Neural progenitor cell (in vitro differentiated cells): ENCODE results near the gene SLC5A2. TPM values are rescaled to one million over a fixed set of nuclear protein-coding genes. Genes with fewer than 3 reads are reported as not detected.
"Not testable (repeated sequence)": the region's sequence is repeated elsewhere in the genome, so short reads cannot be mapped to it uniquely, and the experiment has no call there.

Source experiments
- DNase-seq: peaks from one replicate; pipeline ENCODE4 v3.0.0-alpha.2; 2016; ENCODE audit warnings: low spot score
- H2AFZ ChIP-seq: fragments of 200-600 bp; sonication (generic); replicated peaks from 2 replicates; pipeline ENCODE4 v1.6.1; 2016; ENCODE audit warnings: antibody characterized with exemption
- H3F3A ChIP-seq: fragments of 200-600 bp; sonication (generic); 2 replicates; pipeline ENCODE4 v1.6.1; 2016; ENCODE audit warnings: antibody characterized with exemption, low read depth
- H3K27ac ChIP-seq: fragments of 200-600 bp; sonication (generic); 2 replicates; pipeline ENCODE4 v1.5.1; 2016; ENCODE audit warnings: mild to moderate bottlenecking
- H3K27me3 ChIP-seq: fragments of 200-600 bp; sonication (generic); 2 replicates; pipeline ENCODE4 v1.6.1; 2016; ENCODE audit warnings: mild to moderate bottlenecking, moderate library complexity
- H3K36me3 ChIP-seq: fragments of 200-600 bp; sonication (generic); 2 replicates; pipeline ENCODE4 v1.5.1; 2016
- H3K4me1 ChIP-seq: fragments of 200-600 bp; sonication (generic); 2 replicates; pipeline ENCODE4 v1.6.1; 2016; ENCODE audit warnings: mixed run types
- H3K4me2 ChIP-seq: fragments of 200-600 bp; sonication (generic); 2 replicates; pipeline ENCODE4 v1.6.1; 2016
- H3K4me3 ChIP-seq: fragments of 200-600 bp; sonication (generic); 2 replicates; pipeline ENCODE4 v1.5.1; 2016
- H3K79me2 ChIP-seq: fragments of 200-600 bp; sonication (generic); 2 replicates; pipeline ENCODE4 v1.6.1; 2016; ENCODE audit warnings: low read depth
- H3K9ac ChIP-seq: fragments of 200-600 bp; sonication (generic); 2 replicates; pipeline ENCODE4 v1.6.1; 2016
- H3K9me3 ChIP-seq: fragments of 200-600 bp; sonication (generic); 2 replicates; pipeline ENCODE4 v1.5.1; 2016; ENCODE audit warnings: low read depth
- H4K20me1 ChIP-seq: fragments of 200-600 bp; sonication (generic); 2 replicates; pipeline ENCODE4 v1.6.1; 2016; ENCODE audit warnings: low read depth
- H3K27ac Mint-ChIP-seq: 3 replicates; pipeline ENCODE4 v1.8.0; 2021; ENCODE audit warnings: mixed read lengths
- H3K27me3 Mint-ChIP-seq: 2 replicates; pipeline ENCODE4 v1.8.0; 2022; ENCODE audit warnings: low read depth, mild to moderate bottlenecking, inconsistent platforms, moderate library complexity, mixed read lengths; ENCODE audit not compliant: insufficient read depth
- H3K36me3 Mint-ChIP-seq: 3 replicates; pipeline ENCODE4 v1.8.0; 2021; ENCODE audit warnings: mixed read lengths
- H3K4me1 Mint-ChIP-seq: 3 replicates; pipeline ENCODE4 v1.8.0; 2021; ENCODE audit warnings: mixed read lengths
- H3K4me3 Mint-ChIP-seq: 3 replicates; pipeline ENCODE4 v1.8.0; 2021; ENCODE audit warnings: mild to moderate bottlenecking, moderate library complexity, mixed read lengths
- H3K9me3 Mint-ChIP-seq: 3 replicates; pipeline ENCODE4 v1.8.0; 2020; ENCODE audit warnings: mixed read lengths
- EZH2 ChIP-seq: fragments of 200-600 bp; sonication (generic); IDR thresholded peaks from 2 replicates; pipeline ENCODE4 v1.6.1; 2017; ENCODE audit warnings: antibody characterized with exemption, mild to moderate bottlenecking, moderate library complexity
- EZH2phosphoT487 ChIP-seq: fragments of 200-600 bp; sonication (generic); IDR thresholded peaks from 2 replicates; pipeline ENCODE4 v1.6.1; 2017; ENCODE audit warnings: antibody characterized with exemption
- total RNA-seq: library from RNA; depleted of rRNA; stranded (reverse); fragments of >200 nt; gene quantifications from 2 replicates; pipeline ENCODE4 v1.2.3, GENCODE V29; 2015; ENCODE audit warnings: low replicate concordance
- TF ChIP-seq, protein P1 (sequence below): fragments of 200-600 bp; sonication (generic); IDR thresholded peaks from 2 replicates; pipeline ENCODE4 v1.5.1; 2017; ENCODE audit warnings: antibody characterized with exemption, mild to moderate bottlenecking

Gene SLC5A2
- total RNA-seq, 1 donor from 2014 or later, result not detected

DNA sequence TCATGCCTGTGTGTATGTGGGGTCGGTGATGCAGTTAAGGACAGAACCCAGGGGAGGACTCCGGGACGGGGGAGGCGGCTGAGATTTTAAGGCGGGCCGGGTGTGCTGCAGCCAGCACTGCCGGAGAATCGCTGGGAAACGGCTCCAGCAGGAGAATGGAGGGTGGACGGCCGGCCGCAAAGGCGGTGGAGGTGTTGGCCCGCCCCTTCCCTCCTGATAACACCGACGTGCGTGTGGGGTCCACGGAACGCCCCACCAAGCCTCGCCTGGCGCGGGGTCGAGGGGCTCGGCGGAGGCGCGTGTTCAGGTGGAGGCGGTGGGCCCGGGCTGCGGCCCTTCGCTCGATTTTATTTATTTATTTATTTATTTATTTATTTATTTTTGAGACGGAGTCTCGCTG is 41.0 kb upstream of the SLC5A2 start:
- DNase-seq, result no peak
- Histone ChIP-seq H3K4me1 (no peaks in the 10 kb centered on the region), H3K9ac (no peak overlapping the region), H3K4me2 (peak overlapping the region; percentile 73), H3K27ac (no peak overlapping the region), H3F3A (peaks cover 6% of the 10 kb centered on the region), H2AFZ (no peak overlapping the region), H3K27me3 (no peaks in the 10 kb centered on the region), H3K79me2 (no peaks in the 10 kb centered on the region), H4K20me1 (no peaks in the 10 kb centered on the region), H3K36me3 (no peaks in the 10 kb centered on the region), H3K4me3 (peak overlapping the region; percentile 63), H3K9me3 (no peaks in the 10 kb centered on the region)
- H3K36me3 Mint-ChIP-seq, result no peaks in the 10 kb centered on the region
- peak overlapping the region; percentile 83 for H3K4me3 Mint-ChIP-seq
- H3K4me1 Mint-ChIP-seq, result peaks cover 3% of the 10 kb centered on the region
- no peak for TF ChIP-seq EZH2phosphoT487
- TF ChIP-seq EZH2, result no peak
- no peaks in the 10 kb centered on the region for H3K9me3 Mint-ChIP-seq
- H3K27me3 Mint-ChIP-seq, result peaks cover 7% of the 10 kb centered on the region
- peak overlapping the region; percentile 91 for H3K27ac Mint-ChIP-seq

DNA sequence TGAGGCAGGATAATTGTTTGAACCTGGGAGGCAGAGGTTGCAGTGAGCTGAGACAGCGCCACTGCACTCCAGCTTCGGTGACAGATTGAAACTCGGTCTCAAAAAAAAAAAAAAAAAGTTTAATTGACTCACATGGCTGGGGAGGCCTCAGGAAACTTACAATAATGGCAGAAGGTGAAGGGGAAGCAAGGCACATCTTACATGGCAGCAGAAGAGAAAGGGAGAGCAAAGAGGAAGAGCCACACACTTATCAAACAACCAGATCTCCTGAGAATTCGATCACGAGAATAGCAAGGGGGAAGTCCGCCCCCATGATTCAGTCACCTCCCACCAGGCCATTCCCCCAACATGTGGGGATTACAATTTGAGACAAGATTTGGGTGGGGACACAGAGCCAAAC is 37.0 kb upstream of the SLC5A2 start:
- not testable (repeated sequence) for H3K36me3 ChIP-seq, H2AFZ ChIP-seq, H3K36me3 Mint-ChIP-seq, H4K20me1 ChIP-seq, H3K4me3 ChIP-seq, H3K4me2 ChIP-seq, H3K4me3 Mint-ChIP-seq, H3K27ac Mint-ChIP-seq, H3K4me1 Mint-ChIP-seq, H3K27ac ChIP-seq, H3K79me2 ChIP-seq, H3K9ac ChIP-seq, H3K27me3 ChIP-seq, DNase-seq, H3K9me3 ChIP-seq, H3K9me3 Mint-ChIP-seq, H3K4me1 ChIP-seq, H3F3A ChIP-seq, H3K27me3 Mint-ChIP-seq

DNA sequence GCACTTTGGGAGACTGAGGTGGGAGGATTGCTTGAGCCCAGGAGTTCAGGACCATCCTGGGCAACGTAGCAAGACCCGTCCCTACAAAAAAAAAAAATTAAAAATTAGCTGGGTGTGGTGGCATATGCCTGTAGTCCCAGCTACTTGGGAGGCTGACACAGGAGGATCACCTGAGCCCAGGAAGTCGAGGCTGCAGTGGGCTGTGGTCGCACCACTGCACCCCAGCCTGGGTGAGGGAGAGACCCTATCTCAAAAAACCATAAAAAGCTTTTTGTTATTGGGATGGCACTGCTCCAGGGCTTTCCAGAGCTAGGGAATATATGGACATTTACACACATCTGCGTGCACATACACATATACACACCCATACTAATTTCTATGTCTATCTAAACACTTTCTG is 31.7 kb upstream of the SLC5A2 start:
- Mint-ChIP-seq H3K4me1 (peaks cover 38% of the 10 kb centered on the region), H3K4me3 (no peak overlapping the region), H3K27me3 (peaks cover 2% of the 10 kb centered on the region), H3K27ac (peak overlapping the region; percentile 87), H3K9me3 (no peaks in the 10 kb centered on the region), H3K36me3 (no peaks in the 10 kb centered on the region)
- Histone ChIP-seq H3K4me2 (peak overlapping the region; percentile 32), H3F3A (peaks cover 24% of the 10 kb centered on the region), H2AFZ (no peak overlapping the region), H3K27me3 (no peaks in the 10 kb centered on the region), H3K4me3 (no peak overlapping the region), H4K20me1 (peaks cover 36% of the 10 kb centered on the region), H3K9me3 (no peaks in the 10 kb centered on the region), H3K4me1 (peaks cover 20% of the 10 kb centered on the region), H3K36me3 (no peaks in the 10 kb centered on the region), H3K79me2 (peaks cover 13% of the 10 kb centered on the region), H3K9ac (no peak overlapping the region), H3K27ac (no peak overlapping the region)
- TF ChIP-seq, protein P1, sequence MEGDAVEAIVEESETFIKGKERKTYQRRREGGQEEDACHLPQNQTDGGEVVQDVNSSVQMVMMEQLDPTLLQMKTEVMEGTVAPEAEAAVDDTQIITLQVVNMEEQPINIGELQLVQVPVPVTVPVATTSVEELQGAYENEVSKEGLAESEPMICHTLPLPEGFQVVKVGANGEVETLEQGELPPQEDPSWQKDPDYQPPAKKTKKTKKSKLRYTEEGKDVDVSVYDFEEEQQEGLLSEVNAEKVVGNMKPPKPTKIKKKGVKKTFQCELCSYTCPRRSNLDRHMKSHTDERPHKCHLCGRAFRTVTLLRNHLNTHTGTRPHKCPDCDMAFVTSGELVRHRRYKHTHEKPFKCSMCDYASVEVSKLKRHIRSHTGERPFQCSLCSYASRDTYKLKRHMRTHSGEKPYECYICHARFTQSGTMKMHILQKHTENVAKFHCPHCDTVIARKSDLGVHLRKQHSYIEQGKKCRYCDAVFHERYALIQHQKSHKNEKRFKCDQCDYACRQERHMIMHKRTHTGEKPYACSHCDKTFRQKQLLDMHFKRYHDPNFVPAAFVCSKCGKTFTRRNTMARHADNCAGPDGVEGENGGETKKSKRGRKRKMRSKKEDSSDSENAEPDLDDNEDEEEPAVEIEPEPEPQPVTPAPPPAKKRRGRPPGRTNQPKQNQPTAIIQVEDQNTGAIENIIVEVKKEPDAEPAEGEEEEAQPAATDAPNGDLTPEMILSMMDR, result no peak
- no peak for DNase-seq

DNA sequence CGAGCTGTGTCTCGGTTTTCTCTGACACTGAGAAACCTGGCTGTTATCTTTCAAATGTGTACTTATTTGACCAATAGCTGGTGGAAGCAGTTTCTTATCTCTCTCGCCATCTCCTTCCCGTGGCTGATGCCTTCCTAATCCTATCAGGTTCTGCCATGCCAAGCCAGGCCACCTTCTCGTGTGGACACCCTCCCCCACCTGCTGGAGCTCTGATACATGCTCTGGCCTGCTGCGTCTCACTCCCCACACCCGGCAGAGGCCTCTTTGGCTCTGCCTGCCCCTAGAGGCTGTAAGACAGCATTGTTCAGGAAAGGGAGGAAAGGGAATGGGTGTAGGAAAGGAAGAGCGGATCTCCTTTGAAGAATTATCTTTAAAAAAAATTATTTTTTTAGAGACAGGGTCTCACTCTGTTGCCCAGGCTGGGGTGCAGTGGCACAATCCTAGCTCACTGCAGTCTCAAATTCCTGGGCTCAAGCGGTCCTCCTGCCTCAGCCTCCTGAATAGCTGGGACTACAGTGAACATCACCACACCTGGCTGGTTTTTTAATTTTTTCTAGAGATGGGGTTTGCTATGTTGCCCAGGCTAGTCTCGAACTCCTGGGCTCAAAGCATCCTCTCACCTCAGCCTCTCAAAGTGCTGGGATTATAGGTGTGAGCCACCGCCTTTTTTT is 31.1 kb upstream of the SLC5A2 start:
- H3K4me1 ChIP-seq, result peaks cover 20% of the 10 kb centered on the region
- peaks cover 38% of the 10 kb centered on the region for H3K4me1 Mint-ChIP-seq
- no peaks in the 10 kb centered on the region for H3K9me3 ChIP-seq
- TF ChIP-seq, protein P1, result peak; percentile 65
- TF ChIP-seq EZH2phosphoT487, result no peak
- TF ChIP-seq EZH2, result no peak
- peak overlapping the region; percentile 87 for H3K27ac Mint-ChIP-seq
- DNase-seq, result peak; percentile 79
- H3K27me3 Mint-ChIP-seq, result peaks cover 2% of the 10 kb centered on the region
- no peaks in the 10 kb centered on the region for H3K27me3 ChIP-seq
- no peak overlapping the region for H3K9ac ChIP-seq
- H3K36me3 ChIP-seq, result no peaks in the 10 kb centered on the region
- no peak overlapping the region for H2AFZ ChIP-seq
- H3K9me3 Mint-ChIP-seq, result no peaks in the 10 kb centered on the region
- H3K4me3 ChIP-seq, result no peak overlapping the region
- peaks cover 42% of the 10 kb centered on the region for H4K20me1 ChIP-seq
- H3K27ac ChIP-seq, result no peak overlapping the region
- peaks cover 17% of the 10 kb centered on the region for H3K79me2 ChIP-seq
- H3F3A ChIP-seq, result peaks cover 24% of the 10 kb centered on the region
- H3K36me3 Mint-ChIP-seq, result no peaks in the 10 kb centered on the region
- H3K4me3 Mint-ChIP-seq, result no peak overlapping the region
- H3K4me2 ChIP-seq, result peak overlapping the region; percentile 32
